ENCODE data around the gene CHST11. TPM values are rescaled to one million over a fixed set of nuclear protein-coding genes. Genes with fewer than 3 reads are reported as not detected.

The CHST11 gene
- polyA plus RNA-seq, 1 donor: 8.0 TPM

DNA sequence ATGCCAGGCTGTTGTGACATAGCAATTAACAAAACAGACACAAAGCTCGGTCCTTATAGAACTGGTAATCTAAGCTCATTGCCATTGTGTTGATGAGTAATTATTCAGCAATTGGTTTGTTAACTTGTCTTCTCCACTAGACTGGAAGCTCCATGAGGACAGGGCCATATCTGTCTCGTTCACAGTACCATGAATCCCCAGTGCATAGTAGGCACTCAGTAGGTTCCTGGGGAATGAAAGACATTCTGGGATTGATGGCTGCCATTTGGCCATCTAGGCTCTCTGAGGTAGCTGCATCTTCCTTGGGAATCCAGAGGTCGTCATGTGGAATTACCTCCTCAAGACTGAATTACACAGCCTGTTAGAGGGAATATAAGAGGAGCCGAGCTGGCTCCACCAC, 177.3 kb downstream of the CHST11 start:
- DNase-seq: no peak

DNA sequence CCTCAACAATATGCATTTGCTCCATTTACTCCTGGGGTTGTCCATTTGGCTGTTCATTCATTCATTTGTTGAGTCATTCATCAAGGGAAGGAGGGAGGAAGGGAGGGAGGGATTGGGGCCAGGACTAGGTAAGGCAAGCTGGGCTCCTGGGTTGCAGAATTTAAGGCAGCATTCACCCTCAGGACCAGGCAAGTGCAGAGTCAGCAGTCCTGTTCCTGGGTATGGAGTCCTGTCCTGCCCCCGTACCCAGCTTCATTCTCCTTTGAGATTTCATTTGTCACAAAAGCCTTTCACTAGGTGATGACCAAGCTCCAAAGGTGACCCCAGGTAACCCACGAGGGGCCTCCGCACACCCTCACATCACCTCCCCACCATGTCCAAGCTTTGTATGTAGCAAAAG, 178.1 kb downstream of the CHST11 start:
- no peak for DNase-seq

DNA sequence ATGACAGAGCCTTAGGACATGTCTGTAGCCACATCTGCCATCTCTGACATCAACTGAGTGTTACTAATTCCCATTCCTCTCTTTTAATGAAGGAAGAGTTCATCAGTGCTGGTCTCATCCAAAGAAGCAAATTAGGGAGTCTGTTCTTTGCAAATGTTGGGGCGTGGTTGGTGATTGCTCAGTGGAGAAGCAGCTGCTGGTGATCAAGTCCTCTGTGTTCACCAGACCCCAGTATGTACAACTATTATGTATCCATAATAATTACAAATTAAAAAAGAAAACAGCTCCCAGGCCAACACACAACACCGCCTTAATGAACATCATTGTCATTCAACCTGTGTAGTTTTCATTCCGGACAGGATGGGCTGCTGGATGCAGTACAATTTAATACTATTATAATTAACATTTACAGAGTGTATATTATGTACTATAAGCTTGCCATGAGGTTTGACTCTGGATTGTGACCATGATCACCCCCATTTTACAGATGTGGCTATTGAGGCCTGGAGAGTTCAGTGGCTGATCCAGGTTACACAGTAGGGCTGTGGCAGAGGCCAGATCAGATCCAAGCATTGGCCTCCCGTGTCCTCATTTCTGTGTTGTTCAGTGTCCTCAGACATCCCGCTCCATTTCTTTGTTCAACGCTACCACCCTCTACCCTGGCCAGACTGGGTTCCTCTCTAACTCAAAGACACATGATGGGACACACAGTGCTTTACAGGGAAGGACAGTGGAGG, 179.0 kb downstream of the CHST11 start:
- DNase-seq: no peak

DNA sequence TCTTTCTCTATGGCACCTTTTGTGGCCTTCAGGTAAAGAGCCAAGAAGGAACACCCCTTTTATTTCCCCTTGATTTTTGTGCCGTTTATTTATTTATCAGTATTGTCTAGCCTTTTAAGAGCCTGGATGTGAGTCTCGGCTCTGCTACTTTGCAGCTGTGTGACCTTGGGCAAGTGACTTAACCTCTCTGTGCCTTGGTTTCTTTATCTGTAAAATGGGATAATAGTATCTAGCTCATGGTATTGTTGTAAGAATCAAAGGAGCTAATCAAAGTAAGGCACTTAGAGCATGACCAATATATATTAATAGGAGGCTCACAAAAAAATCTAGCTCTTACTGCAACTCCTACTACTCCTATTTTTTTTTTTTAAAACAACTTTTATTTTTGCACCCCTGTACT, 179.7 kb downstream of the CHST11 start:
- DNase-seq: no peak

DNA sequence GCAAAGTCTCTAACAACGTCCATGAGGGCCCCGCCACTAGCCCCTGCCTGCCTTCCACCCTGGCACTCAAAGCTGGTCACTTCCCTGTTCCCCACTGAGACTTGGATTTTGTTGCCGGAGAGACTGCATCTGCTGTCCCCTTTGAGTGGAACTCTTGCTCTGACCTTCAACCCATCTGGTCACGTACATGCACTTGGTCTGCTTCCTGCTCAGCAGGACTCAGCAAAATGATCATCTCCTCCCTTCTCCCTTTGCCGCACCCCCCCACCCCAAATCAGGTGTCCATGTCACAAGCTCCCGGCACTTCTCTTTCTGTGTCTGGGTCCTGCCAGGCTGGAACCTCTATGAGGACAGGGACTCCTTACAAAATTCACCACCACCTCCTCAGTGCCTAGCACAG, 180.9 kb downstream of the CHST11 start:
- DNase-seq: no peak

DNA sequence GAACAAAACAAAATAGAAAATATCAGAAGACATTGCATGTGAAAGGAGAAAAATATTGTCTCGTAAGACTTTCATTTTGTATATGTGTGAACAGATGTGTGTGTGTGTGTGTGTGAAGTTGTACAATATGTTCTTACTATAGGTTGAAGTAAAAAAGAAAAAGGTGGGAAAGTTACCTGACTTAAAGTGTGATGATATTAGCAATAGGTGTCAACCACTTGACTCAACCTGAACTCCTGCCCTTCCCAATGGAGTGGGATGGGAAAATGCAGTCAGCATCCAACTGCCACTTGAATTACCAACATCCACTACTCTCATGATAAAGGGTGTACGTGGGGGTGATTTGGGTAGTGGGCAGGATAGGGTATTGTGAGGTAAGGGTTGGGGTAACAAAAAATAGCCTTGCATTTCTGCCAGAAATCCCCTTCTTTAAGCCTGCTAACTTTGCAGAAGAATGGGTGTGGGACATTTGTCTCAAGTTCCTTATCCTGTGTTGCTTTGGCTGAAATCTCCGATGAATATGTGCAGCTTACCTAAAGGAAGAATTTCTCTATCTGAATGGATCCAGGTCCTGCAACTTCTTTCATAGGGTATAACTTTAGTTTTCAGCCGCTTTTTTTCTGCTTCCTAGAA, 181.6 kb downstream of the CHST11 start:
- no peak for DNase-seq

DNA sequence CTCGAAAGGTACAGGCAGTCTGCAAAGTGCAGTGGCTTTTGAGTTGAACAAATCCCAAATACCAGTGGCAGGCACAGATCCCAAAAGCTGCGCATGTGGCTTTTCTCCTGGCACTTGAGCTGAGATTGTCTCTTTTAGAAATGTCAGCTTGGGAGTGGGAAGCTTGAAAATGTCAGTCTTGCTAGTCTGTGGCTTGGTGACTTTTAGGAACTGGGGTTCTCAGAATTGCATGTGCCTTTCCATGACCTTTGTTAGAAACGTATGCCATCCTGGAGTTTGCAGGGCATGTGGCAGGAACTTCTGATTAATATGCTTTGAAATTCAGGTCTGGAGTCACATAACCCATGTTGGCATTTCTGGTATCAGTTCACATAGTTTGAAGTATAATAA, 182.1 kb downstream of the CHST11 start:
- no peak for DNase-seq

DNA sequence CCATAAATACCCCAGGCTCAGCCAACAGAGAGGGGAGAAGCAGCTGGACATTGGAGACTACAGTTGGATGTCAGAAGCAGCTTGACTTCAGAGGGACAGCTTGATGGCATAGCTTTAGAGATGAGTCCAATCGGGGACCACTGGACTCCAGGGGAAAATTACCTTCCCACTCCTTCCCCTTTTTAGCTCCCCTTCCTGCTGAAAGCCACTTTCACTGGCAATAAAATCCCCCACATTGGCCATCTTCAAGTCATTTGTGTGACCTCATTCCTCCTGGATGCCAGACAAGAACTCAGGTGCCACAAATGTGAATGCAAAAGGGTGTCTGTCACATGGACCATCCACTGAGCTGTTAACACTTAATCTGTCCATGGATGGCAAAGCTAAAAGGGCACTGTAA, 184.2 kb downstream of the CHST11 start:
- DNase-seq: no peak

DNA sequence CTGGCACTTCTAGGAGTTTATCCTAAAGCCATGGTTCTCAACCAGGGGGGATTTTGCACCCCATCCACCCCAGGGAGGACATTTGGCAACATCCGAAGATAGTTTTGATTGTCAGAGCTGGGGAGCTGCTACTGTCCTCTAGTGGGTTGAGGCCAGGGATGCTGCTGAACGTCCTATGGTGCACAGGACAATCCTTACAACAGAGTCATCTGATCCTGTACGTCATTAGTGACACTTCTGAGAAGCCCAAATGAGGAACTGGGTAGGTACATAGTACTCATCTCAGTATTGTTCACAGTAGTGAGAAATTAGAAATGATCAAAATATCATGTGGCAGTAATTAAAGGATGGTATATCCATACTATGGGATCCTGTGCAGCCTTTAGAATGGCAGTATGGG, 185.1 kb downstream of the CHST11 start:
- no peak for DNase-seq

DNA sequence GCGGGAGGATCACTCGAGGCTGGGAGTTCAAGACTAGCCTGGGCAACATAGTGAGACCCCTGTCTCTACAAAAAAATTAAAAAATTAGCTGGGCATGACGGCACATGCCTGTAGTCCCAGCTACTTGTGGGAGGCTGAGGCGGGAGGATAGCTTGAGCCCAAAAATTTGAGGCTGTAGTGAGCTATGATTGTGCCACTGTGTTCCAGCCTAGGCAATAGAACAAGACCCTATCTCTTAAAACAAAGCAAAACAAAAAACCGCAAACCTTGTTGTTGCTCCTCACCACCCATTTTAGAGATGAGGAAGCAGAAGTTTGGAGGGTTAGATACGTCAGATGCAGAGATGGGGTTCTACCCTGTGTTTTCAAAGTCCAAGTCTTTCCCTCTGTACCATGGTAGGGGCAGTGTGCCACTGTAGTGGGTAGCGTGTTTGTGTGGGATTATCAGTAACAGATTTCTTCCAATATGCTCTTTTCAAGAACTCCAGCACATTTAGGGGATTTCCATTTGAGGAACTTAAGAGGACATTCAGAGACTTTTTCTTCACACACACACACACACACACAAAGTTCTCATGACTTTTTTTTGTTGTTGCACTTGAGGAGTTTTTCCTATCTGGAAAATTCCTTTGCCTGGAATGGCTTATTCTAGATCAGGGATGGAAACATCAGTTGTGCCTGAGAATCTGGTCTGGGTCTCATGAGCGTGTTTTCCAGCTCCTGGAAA, 186.5 kb downstream of the CHST11 start:
- no peak for DNase-seq

DNA sequence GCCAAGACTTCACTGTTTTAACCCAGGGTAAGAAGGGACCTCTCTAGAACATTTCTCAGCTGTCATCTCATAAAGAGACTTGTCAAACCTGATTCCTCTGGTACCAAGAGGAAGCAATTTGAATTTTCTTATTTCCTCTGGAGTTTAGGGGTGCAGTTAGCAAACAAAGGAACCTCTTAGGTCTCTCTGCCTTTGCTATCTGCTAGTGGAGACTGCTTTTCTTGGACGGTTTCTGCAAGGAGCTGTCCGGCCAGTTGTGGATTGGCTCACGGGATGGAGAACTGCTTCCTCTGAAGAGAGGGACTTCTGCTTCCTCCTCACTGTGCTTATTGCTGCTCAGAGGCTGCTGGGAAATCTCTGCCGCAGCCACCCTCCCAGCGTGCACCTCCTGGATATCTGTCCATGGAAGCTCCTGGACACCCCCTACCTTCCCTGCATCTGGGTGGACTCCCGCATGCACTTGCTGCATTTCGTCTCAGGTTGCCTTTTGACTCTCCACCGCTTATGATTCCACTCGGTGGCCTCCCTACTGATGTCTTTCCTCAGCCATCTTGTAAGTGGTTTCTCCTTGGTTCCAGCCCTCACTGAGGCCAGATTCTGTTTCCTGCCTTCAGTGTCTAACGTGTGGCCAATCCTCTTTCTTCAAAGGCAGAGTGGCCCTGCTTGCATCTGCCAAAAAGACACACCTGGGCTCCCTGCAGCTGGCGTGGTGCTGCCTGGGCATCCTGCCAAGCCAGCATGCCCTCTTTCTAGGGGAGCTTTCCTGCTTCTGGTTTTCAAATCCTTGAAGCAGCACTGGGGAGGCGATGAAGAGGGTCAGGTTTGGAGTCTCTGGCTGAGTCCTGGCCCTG, 187.3 kb downstream of the CHST11 start:
- no peak for DNase-seq

DNA sequence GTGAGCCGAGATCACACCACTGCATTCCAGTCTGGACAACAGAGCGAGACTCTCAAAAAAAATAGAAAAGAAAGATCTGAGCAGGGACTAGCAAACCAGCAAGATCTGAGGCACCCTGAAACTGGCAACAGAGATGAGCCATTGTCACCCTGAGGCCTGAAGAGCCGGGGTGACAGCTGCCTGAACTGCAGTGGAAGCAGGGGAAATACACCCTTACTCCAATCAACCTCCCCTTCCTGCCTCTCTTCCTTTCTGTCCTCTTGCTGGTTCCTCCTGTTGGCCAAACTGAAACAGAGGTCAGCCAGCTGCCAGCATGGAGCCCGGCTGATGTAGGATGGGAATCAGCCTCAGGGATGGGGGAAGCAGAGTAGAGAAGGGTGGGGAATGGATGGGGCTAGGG, 192.0 kb downstream of the CHST11 start:
- DNase-seq: no peak

DNA sequence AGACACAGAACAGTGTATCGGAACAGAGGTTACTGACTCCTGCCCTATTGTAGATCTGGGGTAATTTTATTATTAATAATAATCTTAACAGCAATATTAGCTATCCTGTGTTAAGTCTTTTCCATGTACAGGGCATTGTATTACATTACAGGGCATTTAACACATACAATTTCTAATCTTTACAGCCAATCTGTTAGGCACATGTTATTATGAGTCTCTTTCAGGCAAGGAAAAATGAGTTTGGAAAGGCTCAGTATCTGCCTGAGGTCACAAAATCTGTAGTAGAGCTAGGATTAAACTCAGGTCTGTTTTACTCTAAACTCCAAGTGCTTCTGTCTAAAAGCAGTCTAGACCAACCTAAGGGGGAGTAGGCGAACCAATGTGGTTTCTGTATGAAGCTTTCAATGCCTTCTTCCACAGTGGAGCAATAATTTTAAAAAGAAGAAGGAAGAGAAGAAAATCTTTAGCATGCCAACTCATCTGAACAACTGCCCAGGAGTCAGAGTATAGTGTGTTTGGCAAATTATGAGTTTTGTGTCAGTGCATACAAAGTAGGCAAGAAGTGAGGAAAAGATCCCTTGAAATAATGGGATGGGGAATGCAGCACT, 192.6 kb downstream of the CHST11 start:
- DNase-seq: no peak

DNA sequence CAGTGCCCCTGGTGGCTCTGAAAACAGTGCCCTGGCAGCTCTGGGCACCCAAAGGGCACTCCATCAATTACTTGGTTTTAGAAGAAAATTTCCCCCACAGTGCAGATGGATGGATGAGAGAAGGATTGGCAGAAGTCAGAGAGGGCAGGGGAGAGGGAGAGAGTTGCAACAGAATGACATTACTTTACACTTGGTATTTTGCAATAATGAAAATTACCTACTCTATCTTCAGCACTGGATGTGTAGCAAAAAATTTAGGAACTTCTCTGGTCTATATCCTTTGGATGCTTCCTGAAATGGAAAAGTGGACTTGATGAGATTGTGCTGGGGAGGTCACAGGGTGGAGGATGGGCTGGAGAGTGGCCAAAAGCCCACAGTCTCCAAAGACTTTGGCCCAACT, 193.2 kb downstream of the CHST11 start:
- DNase-seq: no peak

DNA sequence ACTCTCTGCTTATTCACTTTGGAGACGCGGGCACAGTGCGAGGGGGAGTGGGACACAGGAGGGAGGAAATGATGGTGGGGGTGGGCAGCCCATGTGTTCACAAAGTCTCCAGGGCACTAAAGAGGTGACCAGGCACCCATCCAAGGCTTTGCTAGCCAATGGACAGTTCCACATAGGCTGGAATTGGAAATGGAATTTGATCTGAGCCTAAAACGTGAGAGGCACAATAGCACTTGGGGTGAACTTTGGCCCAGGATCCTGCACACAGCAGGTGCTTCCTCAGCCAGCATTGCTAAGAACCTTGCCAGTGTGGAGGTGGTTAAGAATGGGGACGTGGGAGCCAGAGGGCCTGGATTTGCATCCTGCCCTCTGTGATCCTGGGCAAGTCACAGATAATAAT, 193.8 kb downstream of the CHST11 start:
- DNase-seq: no peak

DNA sequence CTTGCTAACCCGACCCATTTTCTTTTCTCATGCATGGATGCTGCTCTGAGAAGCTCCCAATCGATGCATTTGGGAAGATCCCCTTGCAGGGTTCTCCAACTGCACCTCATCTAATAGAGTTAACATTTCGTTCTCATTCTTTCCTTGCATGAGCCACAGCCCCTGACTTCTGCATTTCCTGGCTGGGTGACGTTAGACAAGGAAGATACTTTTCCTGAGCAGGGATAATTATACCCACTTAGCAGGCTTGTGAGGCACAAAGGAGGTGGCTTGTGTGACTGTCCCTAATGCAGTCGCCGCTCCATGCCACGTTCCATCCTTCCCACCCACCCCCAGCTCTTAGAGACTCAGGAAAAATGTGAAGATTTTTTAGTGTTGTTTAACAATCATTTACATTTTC, 195.1 kb downstream of the CHST11 start:
- DNase-seq: no peak

DNA sequence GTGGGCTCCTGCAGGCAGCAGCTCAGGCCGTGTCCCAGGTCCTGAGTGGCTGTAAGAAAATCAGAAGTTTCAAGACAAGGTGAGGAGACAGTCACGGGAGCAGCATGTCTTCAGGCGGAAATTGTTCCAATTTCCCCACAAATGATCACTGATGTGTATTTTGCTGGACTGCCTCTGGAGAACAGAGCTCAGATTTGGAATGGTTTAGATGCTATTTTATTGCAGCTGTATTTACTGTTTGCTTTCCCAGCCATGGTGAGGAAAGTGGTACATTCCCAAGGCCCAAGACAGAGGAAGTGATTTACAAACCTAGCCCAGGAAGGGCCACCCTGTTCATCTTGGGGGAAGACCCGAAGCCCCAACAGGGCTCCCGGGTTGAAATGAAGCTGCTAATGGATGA, 195.6 kb downstream of the CHST11 start:
- DNase-seq: no peak

DNA sequence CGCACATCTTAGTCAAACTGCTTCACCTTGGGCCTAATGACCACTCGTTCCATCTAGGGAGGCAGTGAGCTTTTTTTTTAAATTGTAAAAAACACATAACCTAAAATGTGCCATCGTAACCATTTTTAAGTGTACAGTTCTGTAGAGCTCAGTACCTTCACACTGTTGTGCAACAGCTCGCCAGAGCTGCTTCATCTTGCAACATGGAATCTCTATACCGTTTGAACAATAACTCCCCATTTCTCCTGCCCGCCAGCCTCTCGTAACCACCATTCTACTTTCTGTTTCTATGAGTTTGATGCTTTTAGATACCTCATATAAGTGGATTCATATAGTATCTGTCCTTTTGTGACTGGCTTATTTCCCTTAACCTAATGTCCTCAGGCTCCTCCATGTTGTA, 196.2 kb downstream of the CHST11 start:
- no peak for DNase-seq

DNA sequence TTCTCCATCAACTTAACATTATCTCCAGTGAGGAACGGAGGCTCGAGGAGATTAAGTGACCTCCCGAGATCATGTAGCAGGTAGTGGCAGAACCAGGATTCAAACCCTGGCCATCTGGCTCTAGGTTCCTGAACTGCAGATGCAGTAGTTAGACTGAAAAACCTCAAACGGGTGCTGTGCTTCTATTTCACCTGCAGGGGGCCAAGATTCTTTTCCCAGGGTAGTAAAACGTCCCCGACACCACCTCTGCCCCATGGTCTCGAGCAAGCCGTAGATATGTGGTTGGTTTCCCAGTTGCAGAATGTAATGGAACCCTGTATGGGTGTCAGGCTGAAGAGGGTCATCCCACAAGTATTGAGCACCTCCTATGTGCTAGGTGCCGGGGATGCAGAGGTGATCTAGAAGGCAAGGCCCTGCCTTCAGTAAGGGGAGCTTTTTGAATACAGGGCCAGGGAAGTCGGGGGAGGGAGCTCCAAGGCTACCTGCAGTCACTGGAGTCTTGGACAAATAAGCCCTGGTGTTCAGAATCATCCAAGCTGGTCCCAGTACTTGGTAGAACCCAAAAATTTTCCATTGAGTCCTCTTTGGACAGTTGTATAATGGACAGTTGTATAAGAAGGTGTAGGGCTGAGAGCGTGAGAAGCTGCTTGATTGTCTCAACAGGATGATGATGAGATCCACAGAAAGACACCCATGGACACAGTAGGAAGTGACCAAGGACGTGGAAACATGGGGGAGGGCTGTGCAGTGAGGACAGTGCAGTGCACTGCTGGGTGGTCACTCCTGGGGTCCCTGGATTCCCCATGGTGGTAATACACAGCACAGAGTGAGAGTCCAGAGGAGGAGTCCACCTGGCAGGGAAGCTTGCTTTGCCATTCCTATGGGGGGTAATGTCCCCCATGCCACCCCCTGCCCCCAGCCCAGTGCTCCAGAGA, 197.2 kb downstream of the CHST11 start:
- no peak for DNase-seq

DNA sequence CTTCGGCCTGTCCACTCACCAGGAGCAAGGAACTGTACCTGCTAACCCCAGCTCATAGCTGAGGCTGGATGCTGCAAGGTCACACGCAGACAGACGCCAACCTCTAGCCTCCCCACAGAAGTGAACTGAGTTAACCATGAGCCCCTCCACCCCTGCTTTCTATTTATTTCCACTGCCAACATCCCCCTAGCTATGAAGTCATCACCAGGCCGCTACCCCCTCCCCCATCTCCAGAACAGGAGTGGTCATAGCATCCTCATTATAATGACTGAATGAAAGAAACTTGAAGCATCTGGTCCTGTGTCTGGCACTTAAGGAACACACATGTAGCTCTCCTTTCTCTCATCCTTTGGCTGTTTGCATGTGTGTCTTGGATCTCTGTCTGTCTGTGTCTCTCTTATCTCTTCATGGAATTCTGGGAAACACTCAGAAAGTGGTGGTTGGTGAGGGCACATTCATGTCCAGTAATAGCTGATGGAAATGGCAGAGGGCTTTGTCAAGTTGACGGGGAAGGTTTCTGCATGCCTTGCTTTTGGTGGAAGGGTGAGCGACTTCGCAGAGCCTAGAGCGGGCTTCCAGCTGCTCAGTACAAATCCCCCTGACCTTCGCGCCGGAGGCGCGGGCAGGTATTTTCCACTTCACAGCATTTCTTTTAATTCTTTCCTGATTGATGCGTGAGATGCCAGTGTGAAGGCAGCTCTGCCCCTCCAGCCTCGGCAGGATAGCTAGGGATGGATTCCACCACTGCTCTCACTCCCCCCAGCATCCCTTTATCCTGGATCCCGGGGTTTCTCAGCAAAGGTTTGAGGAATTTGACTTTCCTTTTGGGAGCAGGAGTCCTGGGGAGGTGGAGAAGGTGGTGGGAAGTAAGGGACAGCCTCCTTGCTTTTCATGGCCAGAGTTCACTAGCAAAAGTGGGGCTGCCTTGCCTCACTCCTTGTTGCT, 198.2 kb downstream of the CHST11 start:
- no peak for DNase-seq
